GM18526 (cell line): ENCODE data around the gene EEIG1.

ENCODE experiments used
- POLR2A ChIP-seq: IDR thresholded peaks from 3 replicates; pipeline ENCODE4 v1.6.1; 2011; ENCODE audit not compliant: insufficient read length; ENCODE audit errors: extremely low read depth

Gene EEIG1

DNA sequence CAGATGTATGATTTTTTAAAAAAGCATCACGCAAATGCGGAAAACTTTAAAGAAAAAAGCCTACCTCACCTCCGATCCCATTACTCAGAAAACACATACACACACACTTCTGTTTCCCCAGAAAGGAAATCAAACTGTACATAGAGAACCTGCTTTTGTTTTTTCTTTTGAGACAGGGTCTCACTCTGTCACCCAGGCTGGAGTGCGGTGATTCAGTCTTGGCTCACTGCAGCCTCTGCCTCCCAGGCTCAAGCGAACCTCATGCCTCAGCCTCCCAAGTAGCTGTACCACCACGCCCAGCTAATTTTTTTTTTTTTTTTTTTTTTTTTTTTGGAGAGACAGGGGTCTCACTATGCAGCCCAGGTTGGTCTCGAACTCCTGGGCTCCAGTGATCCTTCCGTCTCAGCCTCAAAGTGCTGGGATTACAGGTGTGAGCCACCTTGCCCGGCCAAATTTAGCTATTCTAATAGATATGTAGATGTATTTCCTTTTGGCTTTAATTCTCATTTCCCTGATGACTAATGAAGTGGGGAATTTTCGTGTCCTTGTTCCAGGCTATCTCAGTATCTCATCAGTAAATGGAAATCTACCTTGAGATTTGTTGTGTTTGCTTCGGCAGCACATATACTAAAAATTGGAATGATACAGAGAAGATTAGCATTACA, 25.7 kb upstream of the EEIG1 start:
- no peak for TF ChIP-seq POLR2A

DNA sequence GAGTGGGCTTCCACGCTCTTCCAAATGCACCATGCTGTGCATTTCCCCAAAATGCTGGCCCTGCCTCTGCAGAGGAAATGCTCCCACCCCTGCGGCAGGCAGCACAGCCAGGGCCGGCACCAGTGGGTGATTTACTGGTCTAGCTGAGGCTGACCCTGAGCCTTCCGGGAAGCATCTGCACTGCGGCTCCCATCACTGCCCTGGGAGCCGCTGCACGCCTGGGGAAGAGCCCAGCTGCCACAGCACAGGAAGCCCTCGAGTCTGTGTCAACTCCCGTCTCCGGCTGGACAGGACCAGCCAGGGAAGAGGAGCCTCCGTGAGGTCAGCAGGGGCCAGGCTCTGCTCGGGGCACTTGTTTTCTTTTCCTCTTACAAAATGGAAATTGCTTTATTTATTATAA, 25.1 kb upstream of the EEIG1 start:
- no peak for TF ChIP-seq POLR2A

- no peak for TF ChIP-seq POLR2A
Observed at GRCh38 chr9:128003966-128004604, 23.3 kb upstream of the EEIG1 start.

DNA sequence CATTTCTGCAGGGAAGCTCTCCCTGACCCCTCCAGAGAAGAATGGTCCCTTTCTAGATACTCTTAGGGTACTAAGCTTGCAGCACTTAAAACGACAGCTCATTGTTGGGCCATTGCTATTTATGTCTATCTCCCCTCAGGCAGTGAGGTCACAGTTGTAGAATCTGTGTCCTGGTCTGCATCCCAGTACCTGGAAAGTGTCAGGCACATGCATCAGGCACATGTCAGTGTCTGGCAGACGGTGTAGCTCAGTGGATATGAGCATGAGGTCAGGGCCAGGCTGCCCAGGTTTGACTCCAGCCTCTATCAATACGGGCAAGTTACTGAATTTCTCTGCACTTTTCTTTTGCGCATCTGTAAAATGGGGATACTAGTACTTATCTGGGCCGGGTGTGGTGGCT, 22.2 kb upstream of the EEIG1 start:
- no peak for TF ChIP-seq POLR2A

- no peak for TF ChIP-seq POLR2A
Observed at GRCh38 chr9:128001779-128002298, 21.1 kb upstream of the EEIG1 start.

GRCh38 chr9:128001151-128001778, 20.5 kb upstream of the EEIG1 start:
- no peak for TF ChIP-seq POLR2A

DNA sequence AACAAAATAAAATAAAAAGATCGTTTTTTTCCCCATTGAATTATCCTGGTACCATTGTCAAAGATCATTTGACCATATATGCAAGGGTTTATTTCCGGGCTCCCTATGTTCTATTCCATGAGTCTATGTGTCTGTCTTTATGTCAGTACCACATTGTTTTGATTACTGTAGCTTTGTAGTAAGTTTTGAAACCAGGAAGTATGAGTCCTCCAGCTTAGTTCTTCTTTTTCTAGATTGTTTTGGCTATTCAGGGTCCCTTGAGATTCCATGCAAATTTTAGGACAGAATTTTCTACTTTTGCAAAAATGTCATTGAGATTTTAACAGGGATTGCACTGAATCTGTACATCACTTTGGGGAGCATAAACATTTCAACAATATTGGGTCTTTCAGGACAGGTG, 18.7 kb upstream of the EEIG1 start:
- TF ChIP-seq POLR2A = no peak

DNA sequence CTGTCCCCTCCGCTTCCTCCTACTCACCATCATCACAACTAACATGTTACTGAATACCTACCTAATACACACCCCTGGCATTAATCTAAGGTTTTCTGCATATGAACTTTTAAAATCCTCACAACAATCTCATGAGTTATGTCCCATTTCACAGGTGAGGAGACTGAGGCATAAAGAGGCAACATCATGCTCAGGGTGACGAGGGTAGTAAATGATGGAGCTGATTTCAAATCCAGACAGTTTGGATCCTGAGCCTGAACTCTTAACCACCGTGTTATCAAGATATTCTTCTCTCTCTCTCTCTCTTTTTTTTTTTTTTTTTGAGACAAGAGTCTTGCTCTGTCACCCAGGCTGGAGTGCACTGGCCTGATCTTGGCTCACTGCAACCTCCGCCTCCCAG, 12.9 kb upstream of the EEIG1 start:
- TF ChIP-seq POLR2A = no peak

GRCh38 chr9:127991757-127992274, 11.0 kb upstream of the EEIG1 start:
- TF ChIP-seq POLR2A = no peak

GRCh38 chr9:127991017-127991756, 10.4 kb upstream of the EEIG1 start:
- TF ChIP-seq POLR2A = no peak

GRCh38 chr9:127990554-127990953, 9.8 kb upstream of the EEIG1 start:
- no peak for TF ChIP-seq POLR2A

DNA sequence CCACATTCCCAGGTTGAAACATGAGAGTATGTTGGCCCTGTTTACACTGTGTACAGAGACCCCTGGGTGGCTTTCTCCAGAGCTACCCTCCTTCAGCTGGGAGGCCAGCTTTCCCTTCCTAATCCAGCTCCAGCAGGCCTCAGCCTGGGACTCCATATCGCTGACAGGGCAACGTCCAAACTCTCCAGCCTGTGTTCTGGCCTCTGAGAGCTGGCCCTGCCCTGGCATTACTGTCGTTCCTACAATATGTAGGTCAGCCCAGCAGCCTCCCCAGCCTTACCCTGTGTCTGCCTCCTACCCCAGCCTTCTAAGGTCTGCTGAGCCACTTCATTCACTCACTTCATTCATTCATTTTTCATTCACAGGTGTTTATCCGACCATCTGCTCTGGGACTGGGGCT, 8.3 kb upstream of the EEIG1 start:
- no peak for TF ChIP-seq POLR2A

DNA sequence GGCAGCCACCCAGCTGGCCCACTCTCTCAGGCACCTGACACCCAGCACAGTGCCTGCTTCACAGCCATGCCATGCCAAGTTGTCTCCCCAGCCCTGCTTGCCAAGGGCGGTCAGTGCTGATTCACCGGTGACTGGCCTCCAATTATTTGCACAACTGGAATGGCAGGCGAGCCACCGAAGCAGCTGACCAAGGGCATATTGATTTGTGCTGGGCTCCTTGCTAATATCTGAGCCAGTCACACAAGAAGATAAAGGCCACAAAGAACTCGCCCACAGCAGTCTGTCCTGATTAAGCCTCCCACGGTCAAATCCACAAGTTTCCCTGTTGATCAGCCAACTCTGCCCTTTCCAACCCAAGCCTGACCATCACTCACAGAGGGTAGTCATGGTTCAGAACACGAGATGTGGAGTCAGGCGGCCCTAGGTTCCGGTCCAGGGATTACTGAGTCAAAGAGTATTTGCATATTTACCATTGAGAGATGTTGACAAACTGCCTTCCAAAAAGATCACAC, 6.4 kb upstream of the EEIG1 start:
- no peak for TF ChIP-seq POLR2A

GRCh38 chr9:127985011-127985410, 4.2 kb upstream of the EEIG1 start:
- no peak for TF ChIP-seq POLR2A

GRCh38 chr9:127983847-127984289, 3.1 kb upstream of the EEIG1 start:
- TF ChIP-seq POLR2A = no peak
